GM03348 (cell line): ENCODE data around the gene SAE1.

ENCODE experiments used
- DNase-seq: peaks from one replicate; pipeline ENCODE4 v3.0.0; 2012; ENCODE audit warnings: low spot score

SAE1 gene

DNA sequence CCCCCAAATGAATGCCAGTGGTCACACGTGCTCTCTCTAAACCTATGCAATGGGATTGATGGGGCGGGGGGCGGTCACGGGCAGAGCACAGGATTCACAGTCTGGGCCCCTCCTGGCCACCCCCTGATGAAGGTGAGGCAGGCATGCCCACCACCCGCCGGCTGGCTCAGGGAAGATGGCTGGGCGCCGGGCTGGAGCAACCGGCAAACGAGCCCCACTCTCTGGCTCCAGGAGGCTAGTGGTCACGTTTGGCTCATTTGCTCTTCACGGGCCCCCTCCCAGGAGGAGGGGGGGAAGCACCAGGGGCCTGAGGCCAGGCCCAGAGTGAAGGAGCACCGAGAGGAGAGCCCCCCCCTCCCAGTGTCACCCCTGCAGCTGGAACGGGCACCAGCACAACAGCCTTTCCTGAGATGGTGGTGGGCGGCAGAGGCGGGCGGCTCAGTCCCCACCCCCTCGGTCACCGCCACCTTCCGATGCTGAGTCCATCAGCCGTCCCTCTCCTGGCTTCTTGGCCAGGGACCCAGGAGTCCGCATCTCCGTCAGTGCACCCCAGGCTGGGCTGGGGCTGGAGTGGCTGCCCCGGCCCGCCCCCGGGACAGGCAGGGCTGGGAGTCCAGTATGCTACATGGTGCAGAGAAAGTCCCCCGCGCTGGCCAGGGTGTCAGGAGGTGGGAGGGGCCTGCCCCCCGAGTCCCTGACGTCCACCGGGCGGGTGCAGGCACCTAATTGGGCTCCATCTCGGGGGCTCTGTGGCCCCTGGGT, 90.6 kb downstream of the SAE1 start:
- DNase-seq = no peak

DNA sequence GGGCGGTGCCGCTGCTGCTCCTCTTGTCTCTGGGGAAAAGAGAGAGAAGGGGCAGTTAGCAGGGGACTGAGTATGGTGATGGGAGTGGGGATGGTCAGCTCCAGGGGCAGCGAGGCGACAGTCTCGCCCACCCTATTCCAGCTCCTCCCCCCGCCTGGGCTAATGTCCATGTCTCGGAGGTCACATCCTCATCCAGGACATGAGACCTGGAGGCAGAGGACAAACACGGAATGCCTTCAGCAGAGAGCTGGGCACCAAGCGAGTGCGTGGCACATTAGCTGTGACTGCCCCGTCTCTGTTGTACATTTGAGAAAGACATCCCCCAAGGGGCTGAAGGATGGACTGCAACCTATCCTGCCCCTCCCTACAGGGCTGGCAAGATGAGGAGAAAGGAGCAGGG, 91.3 kb downstream of the SAE1 start:
- DNase-seq = no peak

DNA sequence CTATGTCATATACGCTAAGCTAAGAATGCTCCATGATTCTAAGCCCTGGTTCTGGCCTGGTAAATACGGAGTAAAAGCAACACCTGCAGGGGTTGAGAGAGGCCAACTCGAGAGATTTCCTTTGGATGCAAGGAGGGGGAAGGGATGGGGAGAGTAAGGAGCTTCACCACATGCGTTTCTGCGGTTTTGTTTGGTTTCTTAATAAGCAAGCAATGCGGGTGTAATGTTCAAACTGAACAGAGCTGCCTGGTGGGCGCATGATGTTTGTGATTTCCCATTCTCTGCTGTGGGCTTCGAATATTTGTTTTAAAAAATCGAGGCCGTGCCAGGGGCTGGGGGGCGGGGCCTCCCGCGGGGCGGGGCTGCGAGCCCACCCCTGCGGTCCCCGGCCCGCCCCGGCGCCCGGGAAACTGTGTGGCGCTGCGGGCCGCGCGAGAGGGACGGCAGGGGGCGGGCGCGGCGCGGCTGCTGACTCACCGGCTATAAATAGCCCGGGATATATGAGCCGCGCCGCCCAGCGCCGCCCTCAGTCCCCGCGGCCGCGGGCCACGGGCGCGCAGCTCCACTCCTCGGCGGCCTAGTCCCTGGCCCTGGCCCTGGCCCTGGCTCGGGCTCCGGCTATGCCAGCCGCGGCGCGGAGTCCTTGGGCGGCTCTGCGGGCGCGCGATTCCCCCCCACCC, 95.3 kb downstream of the SAE1 start:
- DNase-seq = peak; percentile 97

DNA sequence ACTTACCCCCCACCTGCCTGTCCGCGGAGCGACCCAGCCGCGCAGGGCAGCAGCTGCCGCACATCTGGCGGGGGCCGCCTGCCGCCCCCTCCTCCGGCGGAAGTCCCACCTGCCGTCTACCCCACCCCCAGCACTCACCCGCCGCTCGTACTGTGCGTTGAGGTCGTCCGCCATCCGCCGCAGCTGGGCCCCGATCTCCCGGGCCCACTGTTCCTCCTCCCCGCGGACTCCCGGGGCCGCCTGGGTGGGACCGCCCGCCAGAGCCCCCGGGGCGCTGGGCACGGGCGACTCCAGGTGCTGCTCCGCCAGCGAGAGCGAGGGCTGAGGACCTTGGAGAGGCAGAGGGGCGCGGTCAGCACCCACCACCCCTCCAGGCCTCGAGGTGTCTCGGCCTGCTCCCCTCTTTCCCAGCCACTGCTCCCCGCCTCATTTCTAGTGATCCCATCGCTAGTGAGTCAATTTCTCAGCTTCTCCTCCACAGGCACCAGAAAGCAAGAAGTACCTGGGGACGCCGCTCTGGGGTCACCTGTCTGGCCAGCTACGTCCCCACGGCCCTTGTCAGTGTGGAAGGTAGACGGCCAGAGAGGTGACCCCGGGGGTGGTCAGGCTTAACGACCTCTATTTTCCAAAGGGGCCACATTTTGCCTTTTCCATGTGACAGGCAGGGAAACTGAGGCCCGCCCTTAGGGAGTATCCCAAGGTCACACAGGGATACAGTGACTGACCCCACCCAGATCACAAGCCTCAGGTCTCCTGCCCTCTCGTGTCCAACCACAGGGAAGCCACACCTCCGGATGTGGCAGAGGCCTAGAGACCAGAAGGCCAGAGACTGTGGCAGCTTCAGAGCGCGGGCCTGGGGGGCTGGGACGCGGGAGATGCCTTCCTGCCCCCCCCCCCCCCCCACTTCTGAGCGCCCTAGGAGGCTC, 96.1 kb downstream of the SAE1 start:
- DNase-seq = peak; percentile 83

DNA sequence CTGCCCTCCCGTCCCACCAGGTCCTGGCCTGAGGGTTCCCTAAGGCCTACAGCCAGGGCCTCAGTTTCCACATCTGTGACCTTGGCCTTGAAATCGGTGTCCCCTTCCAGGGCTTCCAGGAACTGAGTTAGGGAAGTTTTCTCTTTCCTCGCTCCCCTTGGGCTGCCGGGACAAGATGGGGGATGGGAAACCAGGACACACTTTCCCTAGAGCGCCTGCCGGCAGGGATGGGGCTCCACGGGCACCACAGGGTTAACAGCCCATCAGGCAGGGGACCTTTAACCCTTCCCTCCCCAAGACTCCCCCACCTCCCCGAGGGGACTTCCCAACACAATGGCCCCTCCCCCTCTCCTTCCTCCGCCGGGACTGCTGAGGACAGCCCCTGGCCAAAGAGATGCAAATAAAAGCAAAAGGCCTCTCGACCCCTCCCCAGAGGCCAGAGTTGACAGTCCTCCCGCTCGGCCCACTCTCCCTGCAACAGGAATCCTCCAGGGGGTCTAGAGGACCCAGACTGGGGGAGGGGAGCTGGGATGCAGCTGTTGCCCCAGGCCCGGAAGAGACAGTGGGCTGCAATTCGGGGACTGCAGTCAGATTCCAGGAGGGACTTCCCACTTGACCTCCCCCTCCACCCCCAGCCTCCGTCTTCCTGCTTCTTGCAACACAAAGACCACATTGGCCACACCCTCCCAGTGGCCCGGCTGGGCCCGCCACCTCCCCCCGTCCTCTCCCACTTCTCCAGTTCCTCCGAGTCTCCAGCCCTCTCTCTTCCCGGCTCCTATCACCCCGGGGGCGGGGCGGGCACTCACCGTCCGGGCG, 96.9 kb downstream of the SAE1 start:
- peak; percentile 93 for DNase-seq

DNA sequence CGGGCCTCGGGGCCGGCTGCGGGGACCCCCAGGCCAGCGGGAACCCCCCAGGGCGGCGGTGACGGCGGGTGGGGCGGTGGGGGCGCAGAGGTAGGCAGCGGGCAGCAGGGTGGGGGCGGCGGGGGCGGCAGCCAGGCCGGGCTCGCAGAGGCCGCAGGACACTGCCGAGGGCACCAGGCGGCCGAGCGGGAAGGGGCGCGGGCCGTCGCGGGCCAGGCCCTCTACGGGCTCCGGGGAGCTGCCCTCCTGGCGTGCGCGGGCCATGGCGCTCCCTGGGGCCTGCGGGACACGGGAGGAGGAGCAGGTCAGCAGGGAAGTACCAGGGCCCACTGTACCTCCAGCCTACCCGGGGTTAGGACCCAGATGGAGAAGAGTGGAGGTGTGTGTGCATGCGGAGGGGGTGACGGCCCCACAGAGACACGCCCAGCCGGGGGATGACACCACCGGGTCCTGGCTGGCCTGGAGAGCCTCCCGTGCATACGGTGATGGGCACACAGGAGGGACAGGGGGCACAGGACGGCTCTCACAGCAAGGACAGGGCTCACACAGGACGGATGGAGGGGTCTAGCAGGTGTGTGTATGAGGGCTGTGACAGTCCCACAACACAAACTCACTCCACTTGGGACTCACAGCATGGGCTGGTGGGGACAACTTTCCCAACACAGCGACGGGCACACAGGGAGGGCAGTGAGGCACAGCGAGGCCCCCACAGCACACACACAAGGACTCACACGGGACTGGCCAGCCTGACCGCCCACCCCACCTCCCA, 97.7 kb downstream of the SAE1 start:
- peak; percentile 58 for DNase-seq

DNA sequence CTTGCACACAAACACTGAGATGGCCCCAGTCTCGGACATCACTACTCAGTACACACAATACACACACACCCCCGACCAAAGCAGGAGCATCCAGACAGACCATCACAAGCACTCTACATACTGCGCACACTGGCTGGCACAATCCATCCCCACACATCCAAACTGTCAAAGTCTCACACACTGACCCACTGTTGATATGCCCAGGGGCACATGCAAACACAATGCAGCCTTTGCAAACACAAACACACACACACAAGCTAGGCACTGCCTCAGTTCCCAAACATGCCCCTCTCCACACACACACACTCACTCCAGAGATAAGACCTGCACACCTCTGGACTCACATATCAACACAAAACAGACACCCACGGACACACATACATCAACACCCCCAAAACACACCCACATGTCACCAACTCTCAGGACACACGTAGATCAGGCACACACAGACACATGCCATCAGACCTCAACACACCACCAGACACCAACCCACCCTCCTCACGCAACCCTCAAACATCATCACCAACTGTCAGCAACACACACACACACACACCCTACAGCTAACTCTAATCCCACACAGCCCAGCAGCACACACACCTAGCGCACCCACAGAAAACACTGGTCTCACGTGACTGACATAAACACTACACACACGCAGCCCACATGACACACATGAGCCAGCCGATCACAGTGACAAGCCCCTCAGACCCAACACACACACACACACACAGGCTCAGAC, 98.5 kb downstream of the SAE1 start:
- DNase-seq = no peak

DNA sequence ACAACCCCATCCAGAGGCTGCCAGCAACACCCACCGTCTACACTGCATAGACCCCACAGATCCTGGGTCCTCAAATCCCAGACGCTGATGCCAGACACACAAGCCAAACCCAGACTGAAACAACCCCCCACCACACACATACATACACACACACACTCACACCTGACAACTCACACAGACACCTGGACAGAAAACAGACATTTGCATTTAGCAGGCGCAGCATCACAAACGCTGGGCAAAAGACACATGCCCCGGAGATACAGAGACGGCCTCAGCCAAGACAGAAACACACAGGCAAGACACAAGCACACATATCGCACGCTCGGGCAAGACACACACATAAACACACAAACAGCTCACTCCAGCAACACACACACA, 99.0 kb downstream of the SAE1 start:
- DNase-seq = no peak

DNA sequence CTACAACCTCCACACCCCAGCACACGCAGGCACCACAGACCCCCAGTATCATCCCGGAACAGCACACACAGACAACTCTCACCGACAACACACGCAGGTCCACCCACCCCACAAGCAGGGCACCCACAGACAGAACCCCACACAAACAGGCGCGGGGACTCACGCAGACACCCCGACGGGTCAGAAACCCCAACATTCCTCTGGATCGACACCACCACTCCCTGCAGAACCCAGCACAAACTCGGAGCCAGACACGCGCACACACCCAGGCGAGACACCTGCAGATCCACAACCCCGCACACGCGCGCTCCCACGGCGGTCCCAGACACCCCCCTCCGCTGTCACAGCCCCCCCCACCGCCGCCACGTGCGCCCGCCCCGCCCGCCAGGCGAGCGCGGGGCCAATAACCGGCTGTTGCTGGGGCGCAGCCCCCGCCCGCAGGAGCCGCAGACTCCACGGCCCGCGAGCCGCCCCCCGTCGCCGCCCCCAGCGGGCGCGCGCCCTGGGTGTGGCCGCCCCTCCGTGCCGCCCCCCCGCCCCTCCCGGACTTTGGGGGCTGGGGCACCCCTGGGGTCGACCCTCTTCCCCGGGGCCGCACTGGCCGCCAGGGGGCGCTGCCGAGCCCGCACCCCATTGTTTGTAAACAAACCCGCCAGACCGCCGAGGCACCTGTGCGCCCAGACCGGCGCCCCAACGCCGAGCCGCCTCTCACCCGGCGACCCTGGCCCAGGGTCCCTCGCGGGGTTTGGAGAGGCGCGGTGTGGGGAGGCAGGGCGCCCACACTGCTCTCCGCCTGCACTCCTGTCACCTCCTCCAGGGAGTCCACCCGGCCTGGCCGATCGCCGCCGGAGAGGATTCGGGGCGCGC, 99.7 kb downstream of the SAE1 start:
- peak; percentile 83 for DNase-seq

DNA sequence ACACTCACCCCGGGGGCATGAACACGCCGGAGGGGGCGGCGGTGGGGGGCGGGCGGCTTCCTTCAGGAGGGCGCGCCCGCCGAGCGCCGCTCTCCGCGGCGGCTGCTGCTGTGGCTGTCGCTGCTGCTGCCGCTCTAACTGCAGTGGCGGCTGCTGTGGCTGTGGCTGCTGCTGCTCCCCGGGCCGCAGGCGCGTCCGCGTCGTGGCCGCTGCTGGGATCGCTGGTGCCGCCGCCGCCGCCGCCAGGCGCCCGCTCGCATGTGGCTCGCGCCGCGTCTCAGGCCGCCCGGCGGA, 100.2 kb downstream of the SAE1 start, which contains the start of gene BBC3:
TSS of gene BBC3 (minus strand) at position 279 of the 294 bp plus-strand sequence. CDS start 2,768 bp downstream, outside the sequence.
- DNase-seq = no peak

DNA sequence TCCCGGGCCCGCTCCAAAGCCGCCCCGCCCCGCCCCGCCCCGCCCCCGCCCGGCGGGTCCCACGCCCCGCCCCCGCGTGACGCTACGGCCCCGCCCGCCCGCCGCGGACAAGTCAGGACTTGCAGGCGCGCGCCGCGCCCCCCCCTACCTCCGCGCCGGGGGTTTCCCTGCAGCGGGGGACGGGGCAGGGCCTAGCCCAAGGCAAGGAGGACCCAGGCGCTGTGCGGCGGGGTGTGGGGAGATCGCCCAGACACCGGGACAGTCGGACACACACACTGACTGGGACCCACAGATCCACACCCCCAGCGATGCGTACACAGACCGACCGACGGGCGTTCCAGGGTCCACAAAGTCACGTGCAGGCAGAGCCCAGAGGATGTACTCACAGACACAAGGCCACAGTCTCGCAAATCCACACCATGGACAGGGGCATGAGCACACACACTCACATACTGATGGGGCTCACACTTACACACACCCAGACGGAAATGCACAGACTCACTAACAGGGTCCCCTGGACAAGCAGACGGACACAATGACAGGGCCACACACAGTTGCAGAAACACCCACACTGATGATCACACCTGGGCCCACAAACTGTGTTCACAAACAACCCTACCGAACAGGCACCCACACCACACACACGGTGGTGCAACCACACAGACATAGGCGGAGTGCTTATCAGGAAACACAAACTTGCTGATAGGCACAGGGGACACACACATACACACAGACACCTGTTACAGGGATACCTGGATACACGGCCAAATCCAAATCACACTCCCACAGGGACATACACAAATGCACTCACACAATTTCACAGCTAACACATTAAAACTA, 100.8 kb downstream of the SAE1 start:
- peak; percentile 95 for DNase-seq

DNA sequence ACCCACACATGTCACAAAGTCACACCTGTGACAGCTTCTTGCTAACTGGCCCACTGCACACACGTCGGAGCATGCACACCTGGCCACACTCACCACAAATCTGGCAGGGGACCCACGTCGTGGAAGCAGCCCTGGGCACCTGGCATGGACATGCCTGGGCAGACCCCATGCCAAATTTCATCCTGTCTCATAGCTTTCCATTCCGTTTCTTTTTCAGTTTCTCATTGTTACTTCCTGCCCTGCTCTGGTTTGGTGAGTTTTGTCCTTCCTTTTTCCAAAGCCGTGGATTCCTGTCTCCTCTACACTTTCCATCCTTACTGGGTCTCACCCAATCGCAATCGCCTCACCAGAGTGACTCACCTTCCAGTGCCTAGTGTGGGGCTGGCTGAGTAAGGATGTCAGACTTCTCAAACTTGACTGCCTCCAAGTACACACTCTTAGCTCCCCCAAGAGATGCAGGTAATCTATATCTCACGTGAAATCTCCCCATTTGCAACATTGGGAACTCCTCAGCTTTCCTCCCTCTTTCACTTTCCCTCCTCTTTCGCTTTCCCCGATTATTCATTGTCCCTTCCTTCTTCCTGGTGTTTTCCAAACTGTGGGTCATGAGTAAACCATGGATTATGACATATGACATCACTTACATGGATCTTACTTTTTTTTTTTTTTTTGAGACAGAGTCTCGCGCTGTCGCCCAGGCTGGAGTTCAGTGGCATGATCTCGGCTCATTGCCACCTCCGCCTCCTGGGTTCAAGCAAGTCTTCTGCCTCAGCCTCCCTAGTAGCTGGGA, 102.0 kb downstream of the SAE1 start:
- DNase-seq = peak; percentile 59

DNA sequence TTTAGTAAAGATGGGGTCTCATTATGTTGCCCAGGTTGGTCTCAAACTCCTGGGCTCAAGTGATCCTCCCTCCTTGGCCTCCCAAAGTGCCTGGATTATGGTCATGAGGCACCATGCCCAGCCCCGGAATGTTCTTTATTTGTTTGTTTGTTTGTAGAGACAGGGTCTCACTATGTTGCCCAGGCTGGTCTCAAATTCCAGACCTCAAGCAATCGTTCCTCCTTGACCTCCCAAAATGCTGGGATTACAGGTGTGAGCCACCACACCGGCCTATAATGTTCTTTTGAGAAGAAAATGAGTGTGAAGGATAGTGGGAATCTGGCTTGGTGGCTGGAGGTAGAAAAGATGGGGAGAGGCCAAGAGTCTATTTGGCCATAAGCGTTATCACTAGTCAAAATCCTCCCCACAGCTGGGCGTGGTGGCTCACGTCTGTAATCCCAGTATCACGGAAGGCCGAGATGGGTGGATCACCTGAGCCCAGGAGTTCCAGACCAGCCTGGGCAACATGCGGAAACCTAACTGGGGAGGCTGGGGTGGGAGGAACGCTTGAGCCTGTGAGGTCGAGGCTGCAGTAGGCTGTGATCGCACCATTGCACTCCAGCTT, 105.5 kb downstream of the SAE1 start:
- DNase-seq = no peak

DNA sequence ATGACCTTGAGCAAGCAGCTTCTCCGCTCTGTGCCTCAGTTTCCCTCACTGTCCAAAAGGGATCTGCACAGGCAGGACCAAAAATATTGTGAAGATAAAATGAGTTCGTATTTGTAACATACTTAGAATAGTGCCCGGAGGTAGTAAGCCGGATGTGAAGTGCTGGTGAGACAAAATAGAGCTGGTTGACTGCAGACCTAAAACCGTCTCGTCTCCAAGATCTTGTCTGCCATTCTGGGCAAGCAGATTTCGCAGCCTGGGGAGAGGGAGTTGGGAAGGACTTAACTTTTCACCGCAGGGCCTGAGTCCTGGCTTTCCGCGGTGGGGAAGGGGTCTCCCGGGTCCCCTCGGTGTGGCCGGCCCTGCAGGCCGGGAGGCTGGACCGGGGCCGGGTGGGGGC, 108.5 kb downstream of the SAE1 start:
- no peak for DNase-seq

DNA sequence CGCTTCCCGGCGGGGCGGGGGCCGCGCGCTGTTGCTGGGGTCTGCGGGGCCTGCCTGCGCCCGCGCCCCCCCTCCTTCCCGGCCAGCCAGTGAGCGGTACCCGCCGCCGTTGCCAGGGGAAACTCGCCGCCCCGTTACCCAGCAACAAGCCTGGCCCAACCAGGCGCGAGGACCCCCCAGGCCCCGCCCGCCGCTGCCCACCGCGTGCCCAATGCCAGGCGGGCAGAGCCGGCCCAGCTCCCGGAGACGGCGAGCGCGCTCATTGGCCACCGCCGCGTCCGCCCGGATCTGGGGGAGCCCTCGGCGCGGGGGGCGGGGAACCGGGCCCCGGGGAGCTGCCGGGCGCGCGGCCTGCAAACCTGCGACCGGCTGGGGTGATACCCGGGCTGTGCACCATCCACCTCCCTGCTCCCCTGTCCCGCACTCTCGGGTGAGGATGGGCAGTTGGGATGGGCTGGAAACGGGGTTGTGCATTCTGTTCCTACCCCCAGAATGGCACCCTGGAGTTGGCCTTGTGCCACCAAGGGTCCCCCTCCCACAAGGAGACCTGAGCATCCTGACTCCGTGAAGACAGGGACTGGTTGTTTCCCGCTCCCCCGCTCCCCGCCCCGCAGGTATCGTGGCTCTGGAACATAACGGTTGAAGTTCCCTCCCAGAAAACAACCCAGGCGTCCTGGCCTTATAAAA, 109.1 kb downstream of the SAE1 start:
- peak; percentile 74 for DNase-seq

DNA sequence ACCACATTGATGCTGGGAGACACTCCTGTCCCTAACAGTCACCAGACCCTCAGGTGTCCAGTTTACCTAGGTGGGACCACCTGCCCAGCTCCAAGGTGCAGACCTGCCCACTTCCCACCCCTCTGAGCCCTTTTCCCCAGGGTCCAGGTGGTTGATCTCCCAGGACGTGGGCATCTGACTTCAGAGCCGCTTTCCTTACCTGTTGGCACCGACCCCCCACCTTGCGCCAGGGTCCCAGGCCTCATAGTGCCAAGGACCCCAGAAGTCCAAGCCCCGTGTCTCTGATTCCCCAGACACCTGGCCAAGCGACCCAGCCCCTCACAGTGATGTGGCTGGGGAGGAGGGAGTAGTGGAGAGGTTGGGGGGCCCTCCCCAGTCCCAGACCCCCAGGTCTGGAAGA, 109.9 kb downstream of the SAE1 start:
- DNase-seq = no peak
